BE2C (cell line): ENCODE measurements around the gene PTGR1.
"Not testable (repeated sequence)": the region's sequence is repeated elsewhere in the genome, so short reads cannot be mapped to it uniquely, and the experiment has no call there.

Source experiments
- DNase-seq: peaks from one replicate; pipeline ENCODE4 v3.0.0-alpha.2; 2020
- H3K27me3 ChIP-seq: fragments of 250-450 bp; sonication (Bioruptor Pico); 2 replicates; pipeline ENCODE4 v1.5.1; 2020; ENCODE audit warnings: mild to moderate bottlenecking
- H3K36me3 ChIP-seq: fragments of 250-450 bp; sonication (Bioruptor Pico); 2 replicates; pipeline ENCODE4 v1.5.1; 2020; ENCODE audit warnings: mild to moderate bottlenecking
- H3K4me1 ChIP-seq: fragments of 250-450 bp; sonication (Bioruptor Pico); 2 replicates; pipeline ENCODE4 v1.5.1; 2020
- H3K4me3 ChIP-seq: 2 replicates; pipeline ENCODE4 v1.5.1; 2011; ENCODE audit warnings: low read depth, low read length
- H3K9me3 ChIP-seq: fragments of 250-450 bp; sonication (Bioruptor Pico); 2 replicates; pipeline ENCODE4 v1.5.1; 2020
- TF ChIP-seq, protein P1 (sequence below): IDR thresholded peaks from 2 replicates; pipeline ENCODE4 v1.5.1; 2012; ENCODE audit warnings: mild to moderate bottlenecking, low read depth, low read length

Gene PTGR1

DNA sequence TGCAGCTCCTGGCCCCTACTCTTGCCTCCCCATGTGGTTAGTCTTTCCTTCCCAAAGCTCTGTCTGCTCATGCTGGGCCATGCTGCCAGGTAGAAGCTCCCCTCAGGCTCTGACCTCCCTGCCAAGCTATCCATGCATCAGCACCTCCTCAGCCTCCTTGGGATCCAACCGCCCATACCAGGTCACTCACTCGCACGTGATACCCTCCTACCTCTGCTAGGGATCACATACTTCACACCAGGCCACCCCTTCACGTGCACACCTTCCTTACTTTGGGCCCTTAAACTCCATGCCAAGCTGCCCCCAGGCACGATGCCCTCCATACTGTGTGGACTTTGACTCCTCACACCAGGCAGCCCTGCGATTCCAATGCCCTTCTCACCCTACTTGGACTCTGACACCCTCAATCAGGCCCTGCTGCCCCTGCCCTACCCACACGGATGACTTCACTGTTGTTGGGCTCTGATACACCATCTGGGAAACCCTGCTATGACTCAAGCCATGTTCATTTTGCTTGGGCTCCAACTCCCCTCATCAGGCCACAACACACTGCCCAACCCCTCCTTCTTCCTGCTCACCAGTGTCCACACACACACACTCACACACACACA is 40.3 kb downstream of the PTGR1 start:
- Histone ChIP-seq H3K36me3 (no peaks in the 10 kb centered on the region), H3K4me1 (no peaks in the 10 kb centered on the region), H3K4me3 (no peak overlapping the region), H3K27me3 (no peaks in the 10 kb centered on the region), H3K9me3 (no peaks in the 10 kb centered on the region)
- TF ChIP-seq, protein P1, sequence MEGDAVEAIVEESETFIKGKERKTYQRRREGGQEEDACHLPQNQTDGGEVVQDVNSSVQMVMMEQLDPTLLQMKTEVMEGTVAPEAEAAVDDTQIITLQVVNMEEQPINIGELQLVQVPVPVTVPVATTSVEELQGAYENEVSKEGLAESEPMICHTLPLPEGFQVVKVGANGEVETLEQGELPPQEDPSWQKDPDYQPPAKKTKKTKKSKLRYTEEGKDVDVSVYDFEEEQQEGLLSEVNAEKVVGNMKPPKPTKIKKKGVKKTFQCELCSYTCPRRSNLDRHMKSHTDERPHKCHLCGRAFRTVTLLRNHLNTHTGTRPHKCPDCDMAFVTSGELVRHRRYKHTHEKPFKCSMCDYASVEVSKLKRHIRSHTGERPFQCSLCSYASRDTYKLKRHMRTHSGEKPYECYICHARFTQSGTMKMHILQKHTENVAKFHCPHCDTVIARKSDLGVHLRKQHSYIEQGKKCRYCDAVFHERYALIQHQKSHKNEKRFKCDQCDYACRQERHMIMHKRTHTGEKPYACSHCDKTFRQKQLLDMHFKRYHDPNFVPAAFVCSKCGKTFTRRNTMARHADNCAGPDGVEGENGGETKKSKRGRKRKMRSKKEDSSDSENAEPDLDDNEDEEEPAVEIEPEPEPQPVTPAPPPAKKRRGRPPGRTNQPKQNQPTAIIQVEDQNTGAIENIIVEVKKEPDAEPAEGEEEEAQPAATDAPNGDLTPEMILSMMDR = no peak
- no peak for DNase-seq

DNA sequence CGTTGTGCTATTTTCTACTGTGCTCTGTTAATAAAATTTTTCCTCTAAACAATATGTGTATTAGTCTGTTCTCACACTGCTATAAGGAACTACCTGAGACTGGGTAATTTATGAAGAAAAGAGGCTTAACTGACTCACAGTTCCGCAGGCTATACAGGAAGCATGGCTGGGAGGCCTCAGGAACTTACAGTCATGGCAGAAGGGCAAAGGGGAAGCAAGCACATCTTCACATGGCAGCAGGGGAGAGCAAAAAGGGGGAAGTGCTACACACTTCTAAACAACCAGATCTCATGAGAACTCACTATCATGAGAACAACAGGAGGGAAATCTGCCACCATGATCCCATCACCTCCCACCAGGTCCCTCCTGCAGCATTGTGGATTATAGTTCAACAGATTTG is 44.0 kb downstream of the PTGR1 start:
- not testable (repeated sequence) for DNase-seq, H3K4me3 ChIP-seq, H3K9me3 ChIP-seq, H3K36me3 ChIP-seq, H3K27me3 ChIP-seq, H3K4me1 ChIP-seq

DNA sequence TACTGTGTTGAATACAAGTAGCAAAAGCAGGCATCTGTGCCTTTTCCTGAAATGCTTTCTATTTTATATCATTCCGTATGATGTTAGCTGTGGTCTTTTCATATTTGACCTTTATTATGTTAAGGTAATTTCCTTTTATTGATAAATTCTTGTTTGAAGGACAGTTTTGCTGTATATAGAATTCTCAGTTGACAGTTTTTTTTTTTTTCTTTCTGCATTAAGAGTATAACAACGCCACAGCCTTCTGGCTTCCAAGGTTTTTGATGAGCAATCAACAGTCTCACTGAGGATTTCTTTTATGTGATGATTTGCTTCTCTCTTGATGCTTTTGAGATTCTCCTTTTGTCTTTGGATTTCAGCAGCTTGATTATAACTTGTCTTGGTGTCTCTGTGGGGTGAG is 50.8 kb downstream of the PTGR1 start:
- Histone ChIP-seq H3K9me3 (peaks cover 3% of the 10 kb centered on the region), H3K4me3 (no peak overlapping the region), H3K36me3 (no peaks in the 10 kb centered on the region)

DNA sequence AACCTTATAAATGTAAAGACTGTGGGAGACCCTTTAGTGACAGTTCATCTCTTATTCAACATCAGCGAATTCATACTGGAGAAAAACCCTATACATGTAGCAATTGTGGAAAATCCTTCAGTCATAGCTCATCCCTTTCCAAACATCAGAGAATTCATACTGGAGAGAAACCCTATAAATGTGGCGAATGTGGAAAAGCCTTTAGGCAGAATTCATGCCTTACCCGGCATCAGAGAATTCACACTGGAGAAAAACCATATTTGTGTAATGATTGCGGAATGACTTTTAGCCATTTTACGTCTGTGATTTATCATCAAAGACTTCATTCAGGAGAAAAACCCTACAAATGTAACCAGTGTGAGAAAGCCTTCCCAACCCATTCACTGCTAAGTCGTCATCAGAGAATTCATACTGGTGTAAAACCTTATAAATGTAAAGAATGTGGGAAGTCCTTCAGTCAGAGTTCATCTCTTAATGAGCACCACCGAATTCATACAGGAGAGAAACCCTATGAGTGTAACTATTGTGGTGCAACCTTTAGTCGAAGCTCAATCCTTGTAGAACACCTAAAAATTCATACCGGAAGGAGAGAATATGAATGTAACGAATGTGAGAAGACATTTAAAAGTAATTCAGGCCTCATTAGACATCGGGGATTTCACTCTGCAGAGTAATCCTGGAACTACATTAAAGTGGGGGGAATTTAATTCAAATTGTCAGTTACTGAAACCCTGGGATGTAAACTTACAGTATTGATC is 56.8 kb downstream of the PTGR1 start:
- TF ChIP-seq, protein P1 = no peak
- Histone ChIP-seq H3K4me3 (no peak overlapping the region), H3K9me3 (peaks cover 3% of the 10 kb centered on the region), H3K27me3 (no peaks in the 10 kb centered on the region), H3K4me1 (no peaks in the 10 kb centered on the region), H3K36me3 (peaks cover 8% of the 10 kb centered on the region; the same call in 1 of the 2 replicates)
- no peak for DNase-seq

More for the DNA sequence above, 50.8 kb downstream of the PTGR1 start:
- Histone ChIP-seq H3K27me3 (no peaks in the 10 kb centered on the region), H3K4me1 (no peaks in the 10 kb centered on the region)
- no peak for DNase-seq
- TF ChIP-seq, protein P1 = no peak

DNA sequence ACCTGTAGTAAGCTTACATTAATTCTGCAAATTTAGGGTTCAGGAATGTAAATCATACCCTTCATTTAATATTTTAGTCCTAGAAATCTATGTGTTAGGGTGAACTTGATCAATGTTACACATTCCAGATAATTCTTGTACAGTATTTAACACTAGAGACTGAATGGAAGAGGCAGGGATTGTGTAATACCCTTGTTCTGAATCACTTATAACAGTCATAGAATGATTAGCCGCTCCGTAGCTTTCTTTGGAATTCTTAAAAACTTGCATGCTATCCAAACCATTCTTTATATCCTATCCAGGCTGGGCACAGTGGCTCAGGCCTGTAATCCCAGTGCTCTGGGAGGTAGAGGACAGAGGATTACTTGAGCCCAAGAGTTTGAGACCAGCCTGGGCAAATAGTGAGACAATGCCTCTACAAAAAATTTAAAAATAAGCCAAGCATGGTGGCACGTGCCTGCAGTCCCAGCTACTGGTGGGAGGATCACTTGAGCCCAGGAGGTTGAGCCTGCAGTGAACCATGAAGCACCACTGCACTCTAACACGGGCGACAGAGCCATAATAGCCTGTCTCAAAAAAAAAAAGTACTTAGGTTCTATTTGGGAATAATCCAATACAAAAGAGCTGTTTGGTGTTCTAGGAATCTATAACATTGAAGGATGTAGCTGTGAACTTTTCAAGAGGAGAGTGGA is 66.2 kb downstream of the PTGR1 start:
- peaks cover 7% of the 10 kb centered on the region; the same call in 1 of the 2 replicates for H3K36me3 ChIP-seq
- no peaks in the 10 kb centered on the region for H3K4me1 ChIP-seq
- TF ChIP-seq, protein P1 = no peak
- H3K9me3 ChIP-seq = no peaks in the 10 kb centered on the region
- no peaks in the 10 kb centered on the region for H3K27me3 ChIP-seq
- no peak overlapping the region for H3K4me3 ChIP-seq
- DNase-seq = no peak

DNA sequence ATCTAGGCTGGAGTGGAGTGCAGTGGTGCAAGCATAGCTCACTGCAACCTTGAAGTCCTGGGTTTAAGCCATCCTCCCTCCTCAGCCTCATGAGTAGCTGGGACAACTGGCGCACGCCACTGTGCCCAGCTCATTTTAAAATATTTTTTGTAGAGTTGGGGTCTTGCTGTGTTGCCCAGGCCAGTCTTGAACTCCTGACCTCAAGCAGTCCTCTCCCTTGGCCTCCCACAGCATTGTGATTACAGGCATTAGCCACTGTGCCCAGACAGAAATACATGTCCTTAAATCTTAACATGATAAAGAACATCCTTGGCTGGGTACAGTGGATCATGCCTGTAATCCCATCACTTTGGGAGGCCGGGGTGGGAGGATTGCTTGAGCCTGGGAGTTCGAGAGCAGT is 67.7 kb downstream of the PTGR1 start:
- no peak for DNase-seq
- no peak overlapping the region for H3K4me3 ChIP-seq
- TF ChIP-seq, protein P1 = no peak
- H3K9me3 ChIP-seq = no peaks in the 10 kb centered on the region
- H3K4me1 ChIP-seq = no peaks in the 10 kb centered on the region
- H3K27me3 ChIP-seq = no peaks in the 10 kb centered on the region
- peaks cover 15% of the 10 kb centered on the region for H3K36me3 ChIP-seq
